Colon (tissue), 2 donors: ENCODE results near the gene SRC.
"Not testable (repeated sequence)": the region's sequence is repeated elsewhere in the genome, so short reads cannot be mapped to it uniquely, and the experiment has no call there.

Experiments used
- FAIRE-seq: peaks from 2 replicates; lab custom pipeline; 2012; peaks lifted over from hg19 to GRCh38; lab: Jason Lieb, UNC
- donor health status: control.
- donor health status: control.

Gene SRC

DNA sequence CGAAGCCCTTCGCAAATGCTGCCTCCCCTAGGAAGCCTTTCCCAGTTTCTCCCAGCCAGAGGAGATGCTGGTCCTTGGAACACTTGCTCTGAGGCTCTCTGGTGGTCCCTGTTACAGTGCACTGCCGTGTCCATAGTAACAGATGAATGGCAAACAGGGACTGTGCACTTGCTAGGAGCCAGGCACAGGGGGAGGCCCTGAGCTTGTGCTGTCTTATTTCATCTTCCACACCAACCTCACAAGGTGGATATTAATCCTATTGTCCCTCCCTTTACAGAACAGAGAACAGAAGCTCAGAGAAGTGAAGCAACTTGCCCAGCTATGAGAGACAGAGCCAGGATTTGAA lies 19.0 kb downstream of the SRC start:
- no peak for FAIRE-seq

DNA sequence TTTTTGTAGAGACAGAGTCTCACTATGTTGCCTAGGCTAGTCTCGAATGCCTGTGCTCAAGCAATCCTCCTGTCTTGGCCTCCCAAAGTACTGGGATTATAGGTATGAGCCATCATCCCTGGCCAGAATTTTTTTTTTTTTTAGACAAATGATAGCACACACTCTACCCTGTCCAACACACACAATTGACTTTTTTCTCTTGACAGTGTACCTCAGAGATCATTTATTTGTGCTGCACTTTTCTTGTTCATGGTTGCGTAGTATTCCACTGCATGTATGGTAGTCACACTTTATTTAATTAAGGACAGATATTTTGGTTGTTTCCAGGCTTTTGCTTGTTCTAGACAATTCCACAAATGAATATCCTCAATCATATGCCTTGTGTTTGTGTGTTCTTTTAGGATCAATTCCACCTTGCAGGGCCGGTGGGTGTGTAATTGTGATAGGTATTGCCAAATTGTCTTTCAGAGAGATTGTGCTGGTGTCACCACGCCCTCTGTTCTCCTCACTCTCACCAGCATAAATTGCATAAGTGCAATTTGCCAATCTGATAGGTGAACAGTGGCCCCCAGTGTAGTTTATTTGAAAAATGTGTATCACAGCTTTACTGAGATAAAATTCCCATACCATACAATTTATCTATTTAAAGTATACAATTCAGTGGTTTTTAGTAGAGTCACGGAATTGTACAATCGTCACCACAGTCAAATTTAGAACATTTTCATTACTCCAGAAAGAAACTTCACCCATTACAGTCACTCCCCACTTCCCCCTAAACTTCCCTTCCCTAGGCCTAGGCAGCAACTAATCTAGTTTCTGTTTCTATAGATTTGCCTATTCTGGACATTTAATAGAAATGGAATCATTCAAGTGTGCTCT lies 20.1 kb downstream of the SRC start:
- no peak for FAIRE-seq

GRCh38 chr20:37366743-37367142 lies 20.8 kb downstream of the SRC start:
- FAIRE-seq = no peak

DNA sequence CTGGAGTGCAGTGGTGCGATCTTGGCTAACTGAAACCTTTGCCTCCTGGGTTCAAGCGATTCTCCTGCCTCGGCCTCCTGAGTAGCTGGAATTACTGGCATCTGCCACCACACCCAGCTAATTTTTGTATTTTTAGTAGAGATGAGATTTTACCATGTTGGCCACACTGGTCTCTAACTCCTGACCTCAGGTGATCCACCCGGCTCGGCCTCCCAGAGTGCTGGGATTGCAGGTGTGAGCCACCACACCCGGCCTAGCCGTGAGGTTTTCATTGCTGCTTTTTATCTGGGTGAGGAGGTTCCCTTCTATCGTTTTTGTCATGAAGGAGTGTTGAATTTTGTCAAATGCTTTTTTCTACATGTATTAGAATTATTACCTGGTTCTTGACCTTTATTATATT lies 23.9 kb downstream of the SRC start:
- no peak for FAIRE-seq

DNA sequence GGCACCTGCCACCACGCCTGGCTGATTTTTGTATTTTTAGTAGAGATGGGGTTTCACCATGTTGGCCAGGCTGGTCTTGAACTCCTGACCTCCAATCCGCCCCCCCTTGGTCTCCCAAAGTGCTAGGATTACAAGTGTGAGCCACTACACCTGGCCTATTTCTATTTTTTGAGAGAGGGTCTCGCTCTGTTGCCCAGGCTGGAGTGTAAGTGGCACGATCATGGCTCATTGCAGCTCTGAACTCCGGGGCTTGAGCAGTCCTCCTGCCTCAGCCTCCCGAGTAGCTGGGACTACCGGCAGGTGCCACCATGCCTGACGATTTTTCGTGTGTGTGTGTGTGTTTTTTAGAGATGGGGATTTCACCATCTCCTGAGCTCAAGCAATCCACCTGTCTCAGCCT lies 25.9 kb downstream of the SRC start:
- not testable (repeated sequence) for FAIRE-seq

DNA sequence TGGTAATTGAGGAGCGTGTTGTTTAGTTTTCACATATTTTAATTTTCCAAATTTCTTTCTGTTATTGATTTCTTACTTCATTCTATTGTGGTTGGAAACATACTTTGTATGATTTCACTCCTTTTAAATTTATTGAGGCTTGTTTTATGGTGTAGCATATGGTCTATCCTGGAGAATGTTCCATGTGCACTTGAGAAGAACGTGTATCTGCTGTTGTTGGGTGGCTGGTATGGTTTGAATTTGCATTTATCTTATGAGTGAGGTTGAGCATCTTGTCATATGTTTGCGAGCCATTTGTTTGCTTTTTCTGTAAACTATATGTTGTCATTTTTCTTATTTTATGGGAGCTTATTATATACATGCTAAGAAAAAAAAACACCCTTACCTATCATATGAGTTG lies 26.5 kb downstream of the SRC start:
- no peak for FAIRE-seq

DNA sequence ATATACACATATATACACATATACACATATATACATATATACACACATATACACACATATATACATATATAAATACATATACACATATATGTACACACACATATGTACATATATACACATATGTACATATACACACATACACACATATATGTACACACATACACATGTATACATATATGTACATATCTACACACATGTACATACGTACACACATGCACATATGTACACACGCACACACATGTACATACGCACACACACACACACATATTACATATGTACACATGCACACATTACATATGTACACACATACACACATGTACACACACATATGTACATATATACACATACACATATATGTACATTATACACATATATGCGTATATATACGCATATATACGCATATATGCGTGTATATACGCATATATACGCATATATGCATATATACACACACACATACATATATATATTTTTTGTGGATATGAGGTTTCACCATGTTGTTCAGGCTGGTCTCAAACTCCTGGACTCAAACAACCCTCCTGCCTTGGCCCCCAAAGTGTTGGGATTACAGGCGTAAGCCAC lies 27.2 kb downstream of the SRC start:
- FAIRE-seq = no peak

DNA sequence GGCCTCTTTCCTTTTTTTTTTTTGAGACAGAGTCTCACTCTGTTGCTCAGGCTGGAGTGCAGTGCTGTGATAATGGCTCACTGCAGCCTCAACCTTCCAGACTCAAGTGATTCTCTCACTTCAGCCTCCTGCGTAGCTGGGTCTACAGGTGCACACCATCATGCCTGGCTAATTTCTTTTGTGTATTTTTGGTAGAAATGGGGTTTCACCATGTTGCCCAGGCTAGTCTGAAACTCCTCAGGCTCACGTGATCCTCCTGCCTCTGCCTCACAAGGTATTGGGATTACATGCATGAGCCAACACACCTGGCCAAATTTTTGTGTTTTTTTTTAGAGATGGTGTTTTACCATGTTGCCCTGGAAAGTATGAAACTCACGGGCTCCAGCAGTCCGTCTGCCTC lies 29.3 kb downstream of the SRC start:
- no peak for FAIRE-seq

- no peak for FAIRE-seq
Measured at GRCh38 chr20:37376324-37376723, 30.4 kb downstream of the SRC start.

- no peak for FAIRE-seq
Measured at GRCh38 chr20:37376791-37377190, 30.9 kb downstream of the SRC start.

- no peak for FAIRE-seq
Measured at GRCh38 chr20:37377346-37378081, 31.6 kb downstream of the SRC start.

DNA sequence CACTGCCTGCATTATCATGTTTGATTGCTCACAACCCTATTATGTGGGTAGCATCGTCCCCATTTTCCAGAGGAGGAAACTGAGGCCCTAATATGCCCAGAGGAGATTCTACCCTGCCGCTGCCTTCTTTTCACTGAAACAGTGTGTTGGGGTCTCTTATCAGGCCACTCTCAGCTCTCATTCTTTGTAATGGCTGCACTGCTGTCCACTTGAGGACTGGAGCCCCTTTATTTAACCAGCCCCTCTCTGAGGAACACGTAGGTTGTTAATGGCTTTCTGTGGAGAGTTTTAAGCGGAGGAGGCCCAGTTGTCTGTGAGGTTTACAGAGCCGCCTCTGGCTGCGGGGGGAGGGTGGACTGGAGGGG lies 32.5 kb downstream of the SRC start:
- no peak for FAIRE-seq

- FAIRE-seq = no peak
Measured at GRCh38 chr20:37378785-37379598, 33.1 kb downstream of the SRC start.

DNA sequence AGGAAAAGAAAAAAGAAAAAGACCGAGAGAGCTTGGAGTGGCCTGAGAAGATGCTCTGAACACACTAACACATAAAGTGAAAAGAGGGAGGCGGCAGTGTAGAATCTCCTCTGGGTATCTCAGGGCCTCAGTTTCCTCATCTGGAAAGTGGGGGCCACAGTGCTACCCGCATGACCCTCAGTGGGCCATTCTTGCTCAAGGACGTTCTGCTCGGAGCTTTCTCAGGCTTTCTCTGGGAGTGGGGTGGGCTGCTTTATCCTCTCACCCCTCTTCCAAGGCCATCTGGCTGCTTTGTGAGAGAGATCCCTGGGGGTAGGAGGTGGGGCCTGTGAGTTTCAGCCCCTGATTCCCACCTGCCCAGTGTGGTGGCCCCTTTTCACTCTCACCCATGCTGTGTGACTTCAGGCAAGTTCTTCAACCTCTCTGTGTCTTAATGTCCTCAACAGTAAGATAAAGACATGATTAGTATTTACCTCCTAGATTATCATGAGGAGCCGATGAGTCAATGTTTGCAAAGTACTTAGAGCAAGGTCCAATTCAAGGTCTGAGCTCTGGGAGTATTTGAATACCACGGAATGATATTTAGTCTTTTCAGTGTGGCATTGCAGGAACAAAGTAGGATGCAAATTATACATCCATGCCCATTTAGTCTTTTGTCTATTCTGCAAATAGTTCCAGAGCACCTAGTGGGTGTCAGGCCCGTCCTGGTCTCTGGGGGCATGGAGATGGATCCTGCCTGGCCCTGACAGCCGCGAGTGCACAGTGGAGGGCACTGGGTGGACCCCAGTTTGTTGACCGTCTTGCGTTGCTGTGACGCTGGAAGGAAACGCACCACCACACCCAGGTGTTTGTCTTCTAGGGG lies 34.3 kb downstream of the SRC start:
- no peak for FAIRE-seq

- no peak for FAIRE-seq
Measured at GRCh38 chr20:37380864-37381579, 35.1 kb downstream of the SRC start.

- no peak for FAIRE-seq
Measured at GRCh38 chr20:37381621-37382471, 35.9 kb downstream of the SRC start.

GRCh38 chr20:37382482-37383120 lies 36.7 kb downstream of the SRC start:
- FAIRE-seq = no peak

- no peak for FAIRE-seq
Measured at GRCh38 chr20:37383229-37383989, 37.5 kb downstream of the SRC start.
